Measurements from ENCODE around the gene PTTG2.
"Not testable (repeated sequence)": the region's sequence is repeated elsewhere in the genome, so short reads cannot be mapped to it uniquely, and the experiment has no call there.

PTTG2 gene

DNA sequence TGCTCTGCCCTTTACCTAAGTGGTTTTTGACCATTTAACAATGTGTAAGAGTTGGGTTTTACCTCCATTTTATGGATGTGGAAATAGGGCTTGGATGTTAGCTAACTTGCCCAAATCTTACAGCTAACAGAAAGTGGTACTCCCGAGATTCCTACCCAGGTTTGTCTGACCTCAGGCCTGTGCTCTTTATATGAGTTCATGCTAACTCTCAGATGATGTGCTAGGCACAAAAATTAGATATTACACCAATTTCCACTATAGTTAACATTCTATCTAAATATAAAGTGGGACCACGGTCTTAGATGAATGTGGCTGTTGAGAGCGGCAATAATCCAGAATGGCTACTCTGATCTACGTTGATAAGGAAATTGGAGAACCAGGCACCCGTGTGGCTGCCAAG lies at the start of gene PTTG2:
Gene PTTG2 (plus strand): TSS at position 301 of the 400 bp plus-strand sequence. CDS start 37 bp downstream, at position 338.
- no peak for DNase-seq (ENCODE audit: low read depth)

DNA sequence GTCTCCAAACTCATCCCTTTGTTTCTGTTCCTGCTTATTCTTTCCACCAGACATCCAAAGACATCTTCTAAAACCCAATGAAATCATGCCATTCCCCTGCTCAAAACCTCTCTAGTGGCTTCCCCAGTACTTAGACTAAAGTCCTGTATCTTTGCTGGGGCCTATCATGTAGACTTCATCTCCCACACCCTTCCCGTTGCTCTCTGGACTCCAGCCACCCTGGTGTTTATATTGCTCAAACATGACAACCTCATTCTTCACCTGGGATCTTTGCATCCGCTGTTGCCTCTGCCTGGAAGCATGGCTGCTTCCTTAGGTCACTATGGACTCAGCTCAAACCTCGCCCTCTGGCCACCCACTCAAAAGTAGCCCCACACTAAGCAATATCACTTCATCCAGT lies 45.7 kb upstream of the PTTG2 start:
- no peak for DNase-seq (ENCODE audit: low read depth)

DNA sequence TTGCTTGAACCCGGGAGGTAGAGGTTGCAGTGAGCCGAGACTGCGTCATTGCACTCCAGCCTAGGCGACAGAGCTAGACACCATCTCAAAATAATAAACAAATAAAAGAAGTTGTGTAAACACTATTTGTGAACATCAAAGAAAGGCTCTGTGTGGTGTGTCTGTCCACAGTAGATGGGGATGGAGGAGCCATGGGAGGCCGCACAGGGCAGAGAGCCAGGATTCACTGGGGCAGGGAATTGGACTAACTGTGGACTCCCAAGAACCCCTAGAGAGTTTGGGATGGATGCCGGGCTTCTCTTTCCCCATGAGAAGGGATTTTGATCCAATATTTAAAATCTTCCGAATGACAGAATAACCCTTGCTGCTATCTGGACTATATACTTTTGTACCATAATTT lies 42.8 kb upstream of the PTTG2 start:
- no peak for DNase-seq (ENCODE audit: low read depth)

DNA sequence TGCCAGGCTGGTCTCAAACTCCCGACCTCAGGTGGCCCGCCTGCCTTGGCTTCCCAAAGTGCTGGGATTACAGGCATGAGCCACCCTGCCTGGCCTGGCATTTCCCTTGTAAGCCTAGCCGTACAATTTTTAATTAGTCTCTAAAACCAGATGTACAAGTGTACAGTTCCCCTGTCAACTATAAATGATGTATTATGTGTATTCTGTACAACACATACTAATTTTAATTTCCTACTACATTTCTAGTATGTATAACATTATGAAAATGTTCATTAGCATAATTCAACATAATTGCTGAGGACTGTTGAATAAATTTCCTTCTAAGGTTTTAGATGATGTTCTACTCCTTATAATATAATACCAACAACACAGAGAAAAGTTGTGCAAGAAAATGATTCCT lies 41.5 kb upstream of the PTTG2 start:
- DNase-seq (ENCODE audit: low read depth) = no peak

DNA sequence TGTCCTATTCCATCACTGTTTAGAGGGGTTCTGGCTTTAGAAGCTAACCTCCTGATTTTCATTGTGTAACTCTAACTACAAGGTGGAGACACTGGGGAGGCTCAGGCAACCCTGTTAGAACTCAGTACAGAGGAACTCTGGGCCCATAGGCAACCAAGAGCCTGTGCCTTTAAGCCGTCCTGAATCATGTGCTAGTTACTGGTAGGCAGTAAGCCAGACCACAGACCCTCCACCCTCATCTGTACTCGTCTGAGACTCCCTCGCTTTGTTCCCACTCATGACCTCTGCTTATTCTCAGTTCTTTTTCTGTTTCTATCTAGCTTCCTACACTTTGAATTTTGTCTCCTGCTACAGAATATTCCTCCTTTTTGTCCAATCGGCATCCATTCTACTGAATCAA lies 37.9 kb upstream of the PTTG2 start:
- peak; percentile 63 for DNase-seq (ENCODE audit: low read depth)

DNA sequence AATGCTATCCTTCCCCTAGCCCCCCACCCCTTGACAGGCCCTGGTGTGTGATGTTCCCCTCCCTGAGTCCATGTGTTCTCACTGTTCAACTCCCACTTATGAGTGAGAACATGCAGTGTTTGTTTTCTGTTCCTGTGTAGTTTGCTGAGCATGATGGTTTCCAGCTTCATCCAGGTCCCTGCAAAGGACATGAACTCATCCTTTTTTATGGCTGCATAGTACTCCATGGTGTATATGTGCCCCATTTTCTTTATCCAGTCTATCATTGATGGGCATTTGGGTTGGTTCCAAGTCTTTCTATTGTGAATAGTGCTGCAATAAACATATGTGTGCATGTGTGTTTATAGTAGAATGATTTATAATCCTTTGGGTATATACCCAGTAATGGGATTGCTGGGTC lies 37.1 kb upstream of the PTTG2 start:
- DNase-seq (ENCODE audit: low read depth) = not testable (repeated sequence)

DNA sequence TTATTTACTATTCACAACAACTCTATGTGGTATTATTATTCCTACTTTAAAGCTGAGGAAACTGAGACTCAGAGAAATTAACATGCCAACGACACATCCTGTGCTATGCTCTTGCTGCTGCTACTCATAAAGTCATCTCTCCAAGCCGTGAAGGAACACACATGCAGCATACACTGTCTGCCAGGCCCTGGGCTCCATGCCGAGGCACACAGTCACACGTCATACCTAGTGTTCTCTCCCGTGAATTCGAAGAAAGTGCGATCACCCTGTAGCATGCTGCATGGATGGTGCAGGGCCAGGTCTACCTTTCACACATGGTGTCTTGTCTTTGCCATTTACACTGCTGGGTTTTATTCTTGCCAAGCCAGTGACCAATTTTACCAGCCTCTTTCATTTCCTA lies 35.3 kb upstream of the PTTG2 start:
- no peak for DNase-seq (ENCODE audit: low read depth)

DNA sequence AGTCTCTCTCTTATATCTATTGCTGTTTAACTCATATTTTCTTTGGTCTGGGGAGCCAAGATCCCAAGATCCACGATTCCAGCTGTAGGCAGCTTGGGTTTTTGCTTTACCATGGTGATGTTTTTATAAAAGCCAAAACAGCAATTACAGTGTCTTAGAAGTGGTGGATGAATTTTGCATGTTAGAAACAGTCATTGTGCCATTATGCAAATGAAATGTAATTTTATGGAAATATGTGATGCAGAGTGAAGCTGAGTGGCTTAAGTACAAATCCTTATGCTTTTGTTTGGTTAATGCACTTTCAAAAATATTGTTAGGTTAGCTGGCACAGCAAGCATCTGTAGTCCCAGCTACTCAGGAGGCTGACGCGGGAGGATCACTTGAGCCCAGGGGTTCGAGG lies 32.8 kb upstream of the PTTG2 start:
- no peak for DNase-seq (ENCODE audit: low read depth)

DNA sequence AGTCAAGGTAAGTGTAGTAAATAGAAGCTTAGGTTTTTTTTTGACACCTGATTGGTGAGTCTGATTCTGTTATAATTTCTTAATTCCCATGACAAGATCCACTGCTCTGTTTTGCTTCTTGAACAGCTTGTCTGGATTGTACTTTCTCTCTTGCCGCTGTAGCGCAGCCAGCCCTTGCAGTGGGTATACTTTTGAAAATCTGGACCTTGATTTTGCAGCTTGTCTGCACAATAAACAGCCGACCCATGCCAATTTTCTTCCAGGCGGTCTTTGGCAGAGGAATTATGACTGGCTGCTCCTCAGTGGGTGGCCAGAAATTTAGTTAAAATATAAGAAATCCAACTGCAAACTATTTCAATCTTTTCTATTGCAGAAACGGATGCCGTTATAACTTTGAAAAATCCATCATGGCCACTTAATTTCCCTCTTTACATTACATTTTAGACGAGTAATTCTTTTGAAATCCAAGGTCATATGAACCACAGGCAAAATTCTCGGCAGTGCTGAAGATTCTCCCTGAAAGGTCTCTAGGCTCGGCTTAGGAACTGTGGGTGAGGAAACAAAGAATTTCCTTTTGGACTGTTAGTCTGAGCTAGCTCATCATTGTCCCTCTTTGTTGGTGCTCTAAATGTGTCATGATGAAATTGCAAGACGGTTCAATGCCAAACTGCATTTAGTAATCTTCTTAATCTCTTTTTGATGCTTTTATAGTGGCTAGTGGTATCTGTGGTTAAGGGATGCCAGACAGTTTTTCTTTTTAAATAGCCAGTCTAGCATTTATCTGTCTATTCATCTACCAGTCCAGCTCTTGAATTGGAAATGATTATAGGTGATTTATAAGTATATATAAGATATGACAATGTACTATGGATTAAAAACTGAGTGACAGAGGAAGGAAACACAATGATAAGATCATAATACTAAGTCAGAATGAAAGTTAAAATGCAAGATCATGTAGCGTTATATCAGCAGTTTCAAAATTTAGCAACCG lies 31.5 kb upstream of the PTTG2 start:
- no peak for DNase-seq (ENCODE audit: low read depth)

DNA sequence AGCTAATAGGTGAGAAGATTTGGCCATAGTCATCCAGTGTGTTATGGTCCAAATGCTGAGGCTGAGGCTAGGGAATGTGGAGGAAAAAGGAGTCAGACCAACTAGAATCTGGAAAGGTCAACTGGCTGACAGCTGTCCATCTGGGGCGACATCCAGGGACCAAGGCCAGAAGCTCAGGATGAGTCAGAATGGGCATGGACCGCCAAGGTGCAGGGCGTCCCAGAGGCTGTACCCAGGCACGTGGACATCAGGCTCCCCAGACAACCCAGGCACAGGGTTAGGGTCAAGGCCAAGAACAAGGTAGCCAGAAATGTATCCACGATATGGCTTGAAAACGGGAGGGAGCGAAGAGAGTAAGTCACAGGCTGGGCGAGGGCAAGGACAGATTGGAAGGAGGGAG lies 26.1 kb upstream of the PTTG2 start:
- DNase-seq (ENCODE audit: low read depth) = no peak

DNA sequence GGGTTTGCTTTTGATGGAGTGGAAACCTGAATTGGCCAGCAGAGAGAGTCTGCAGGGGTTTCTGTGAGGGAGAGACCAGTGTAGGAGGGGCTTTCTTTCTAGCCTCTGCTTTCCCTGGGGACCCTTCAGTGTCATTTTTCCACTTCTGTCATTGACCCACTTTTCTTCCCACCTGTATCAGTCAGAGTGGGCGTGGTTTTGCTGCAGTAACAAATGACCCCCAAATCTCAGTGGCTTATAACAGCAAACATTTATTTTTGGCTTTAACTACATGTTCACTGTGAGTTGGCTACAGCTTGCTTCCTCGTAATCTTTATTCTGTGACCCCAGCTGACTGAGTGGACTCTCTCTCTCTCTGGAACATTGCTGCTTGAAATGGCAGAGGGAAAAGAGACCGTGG lies 25.6 kb upstream of the PTTG2 start:
- no peak for DNase-seq (ENCODE audit: low read depth)

DNA sequence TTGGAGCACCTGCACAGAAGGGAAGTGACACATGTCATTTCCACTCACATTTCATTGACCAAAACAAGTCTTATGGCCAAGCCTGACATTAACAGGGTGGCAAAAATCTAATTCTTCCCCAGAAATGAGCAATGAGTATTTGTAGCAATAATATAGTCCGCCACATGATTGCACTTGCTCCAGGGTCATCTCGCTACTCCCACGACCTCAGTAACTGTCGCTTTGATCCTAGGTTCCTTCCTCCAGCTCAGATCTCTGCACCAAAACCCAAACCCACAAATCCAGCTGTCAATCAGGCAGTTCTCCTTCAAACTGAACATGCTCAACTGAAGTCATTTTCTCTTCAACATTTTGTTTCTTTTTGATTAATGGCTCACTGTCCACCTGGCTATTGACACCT lies 25.2 kb upstream of the PTTG2 start:
- no peak for DNase-seq (ENCODE audit: low read depth)

DNA sequence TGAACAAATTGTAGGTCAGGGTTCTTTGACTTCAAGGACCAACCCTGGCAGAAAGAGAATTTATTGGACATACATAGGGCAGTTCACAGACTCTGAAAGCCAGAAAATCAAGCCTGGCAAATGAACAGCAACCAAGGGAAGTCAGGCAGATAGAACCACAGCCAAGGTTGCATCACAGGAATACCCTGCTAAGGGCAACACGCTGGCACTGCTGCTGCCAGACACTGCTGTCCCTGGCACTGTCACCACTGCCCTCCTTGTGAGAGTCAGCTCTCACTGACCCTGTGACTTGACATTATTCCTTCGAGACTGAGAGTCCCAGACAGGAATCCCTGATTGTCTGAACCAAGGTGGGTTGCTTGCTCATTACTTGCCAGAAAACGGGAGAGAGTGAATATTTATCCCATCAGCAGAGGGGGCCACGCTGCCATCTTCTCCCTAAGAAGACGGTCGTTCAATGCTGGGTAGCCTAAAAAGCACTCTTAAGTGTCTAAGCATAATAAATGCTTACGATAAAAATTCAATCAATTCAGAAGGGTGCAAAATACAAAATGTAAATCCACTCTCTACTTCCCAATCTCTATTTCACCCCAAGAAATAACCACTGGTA lies 23.2 kb upstream of the PTTG2 start:
- no peak for DNase-seq (ENCODE audit: low read depth)

DNA sequence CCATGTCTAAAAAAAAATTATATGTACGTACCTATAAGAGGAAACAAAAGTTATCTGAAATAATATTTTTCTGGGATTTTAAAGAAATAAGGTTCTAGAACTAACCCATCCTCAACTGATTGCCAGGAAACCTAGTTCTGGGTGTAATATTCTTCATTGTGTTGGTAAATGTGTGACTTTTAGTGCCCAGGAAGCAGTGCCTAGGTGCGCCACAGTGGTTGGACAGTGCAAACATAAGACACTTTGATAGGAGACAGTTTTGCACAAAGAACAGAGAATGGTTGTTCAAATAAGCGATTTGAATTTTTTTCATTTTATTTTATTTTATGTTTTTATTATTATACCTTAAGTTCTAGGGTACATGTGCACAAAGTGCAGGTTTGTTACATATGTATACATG lies 22.0 kb upstream of the PTTG2 start:
- DNase-seq (ENCODE audit: low read depth) = no peak

DNA sequence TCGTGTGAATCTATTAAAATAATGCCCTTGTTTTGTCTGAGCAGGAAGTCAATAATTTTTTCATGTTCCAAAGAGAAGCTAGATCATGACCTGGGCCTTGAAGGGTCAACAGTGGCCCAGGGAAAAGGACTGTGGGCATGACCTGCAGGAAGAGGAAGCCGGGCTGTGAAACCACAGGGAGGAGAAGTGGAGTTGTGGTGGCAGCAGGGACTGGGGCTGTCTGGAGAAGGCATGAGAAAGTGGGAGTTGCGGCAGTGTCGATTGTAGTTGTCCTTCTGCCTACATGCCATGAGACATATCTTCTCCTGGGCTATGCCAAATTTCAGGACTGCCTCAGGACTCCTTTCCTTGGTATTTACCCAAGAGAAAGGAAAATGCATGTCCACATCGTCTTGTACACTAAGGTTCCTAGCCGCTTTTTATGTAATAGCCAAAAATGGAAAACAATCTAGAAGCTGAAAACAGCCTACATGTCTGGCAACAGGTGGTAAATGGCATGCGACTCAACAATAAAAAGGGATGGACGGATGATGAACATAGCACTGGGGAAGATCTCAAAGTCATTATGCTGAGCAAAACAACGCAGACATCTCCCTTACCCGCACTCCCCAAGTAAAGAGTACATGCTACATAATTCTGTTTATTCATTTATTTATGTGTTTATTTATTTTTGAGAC lies 13.6 kb upstream of the PTTG2 start:
- no peak for DNase-seq (ENCODE audit: low read depth)

DNA sequence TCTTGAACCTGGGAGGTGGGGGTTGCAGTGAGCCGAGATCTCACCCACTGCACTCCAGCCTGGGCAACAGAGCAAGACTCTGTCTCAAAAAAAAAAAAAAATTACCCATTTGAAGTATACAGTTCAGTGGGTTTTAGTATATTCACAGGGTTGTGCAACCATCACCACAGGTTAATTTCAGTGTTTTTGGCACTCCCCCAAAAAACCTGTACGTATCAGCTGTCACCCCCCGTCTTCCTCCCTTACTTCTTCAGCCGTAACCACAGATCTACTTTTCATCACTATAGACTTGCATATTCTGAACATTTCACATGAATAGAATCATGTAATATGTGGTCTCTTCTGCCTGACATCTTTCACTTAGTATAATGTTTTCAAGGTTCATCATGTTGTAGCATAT lies 11.7 kb upstream of the PTTG2 start:
- DNase-seq (ENCODE audit: low read depth) = no peak

DNA sequence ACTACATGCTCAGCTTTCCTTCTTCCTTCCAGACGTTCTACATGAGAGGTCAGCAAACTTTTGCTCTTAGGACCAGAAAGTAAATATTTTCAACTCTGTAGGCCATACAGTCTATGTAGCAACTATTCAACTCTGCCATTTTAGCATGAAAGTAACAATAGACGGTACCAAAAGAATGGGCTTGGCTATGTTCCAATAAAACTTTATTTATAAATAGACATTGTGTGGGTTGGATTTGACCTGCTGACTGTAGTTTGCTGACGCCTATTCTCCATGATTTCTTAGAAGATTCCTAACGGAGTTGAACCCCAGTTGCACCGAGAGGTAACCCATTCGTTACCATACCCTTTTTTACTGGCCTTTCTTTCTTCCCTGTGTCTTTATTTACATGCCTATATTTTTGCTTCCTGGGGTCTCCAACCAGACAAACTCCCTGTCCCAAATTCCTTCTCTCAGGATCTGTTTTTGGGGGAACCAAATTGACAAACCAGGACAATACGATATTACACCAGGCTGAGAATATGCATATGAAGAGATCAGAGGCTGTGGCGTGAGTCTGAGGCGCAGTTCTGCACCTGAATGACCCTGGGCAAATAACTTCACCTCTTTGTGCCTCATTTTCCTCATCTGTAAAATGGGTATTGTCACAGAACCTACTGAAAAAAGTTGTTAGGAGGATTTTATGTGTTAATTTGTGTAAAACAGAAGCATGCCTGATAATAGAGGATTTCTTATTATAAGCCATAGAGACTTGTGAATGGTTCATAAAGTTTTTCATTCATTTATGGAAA lies 10.4 kb upstream of the PTTG2 start:
- no peak for DNase-seq (ENCODE audit: low read depth)

DNA sequence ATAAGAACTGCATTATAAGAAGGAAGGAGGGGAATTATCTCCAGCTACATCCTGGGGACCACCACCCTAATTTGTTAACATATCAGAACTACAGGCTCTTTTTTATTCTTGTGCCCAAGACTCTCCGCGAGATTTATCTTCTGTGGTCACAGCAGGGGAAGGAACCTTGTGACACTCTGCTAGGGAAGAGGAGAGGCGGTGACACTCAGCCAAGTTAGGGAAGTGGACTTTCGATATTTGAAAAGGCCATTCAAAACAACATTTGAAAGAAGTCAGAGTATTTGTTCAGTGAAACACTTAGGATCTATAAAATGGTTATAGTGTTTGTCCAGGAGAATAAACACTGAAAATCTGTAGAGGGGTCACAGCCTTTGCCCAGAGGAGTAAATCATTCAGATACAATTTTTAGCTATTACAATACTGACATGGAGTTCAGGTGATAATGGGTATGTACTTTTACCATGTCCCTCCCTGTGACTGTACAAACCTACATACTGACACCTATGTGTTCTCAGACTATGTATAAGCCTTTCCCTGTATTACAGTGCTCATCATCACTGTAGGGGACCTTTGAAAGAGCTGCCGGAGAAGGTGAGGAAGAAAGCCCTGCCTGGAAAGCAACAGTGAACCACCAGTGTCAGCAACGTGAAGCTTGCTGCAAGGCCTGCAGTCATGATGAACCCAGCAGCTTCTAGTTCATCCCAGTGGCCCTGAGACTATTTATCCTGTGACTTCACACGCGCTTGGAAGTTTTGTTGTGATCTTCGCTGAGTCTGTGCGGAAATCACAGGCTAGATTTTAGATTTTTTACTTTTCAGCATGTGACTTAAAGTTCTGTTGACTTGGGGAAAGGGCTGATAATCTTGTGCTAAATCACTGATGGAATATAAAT lies 8.5 kb upstream of the PTTG2 start:
- no peak for DNase-seq (ENCODE audit: low read depth)

DNA sequence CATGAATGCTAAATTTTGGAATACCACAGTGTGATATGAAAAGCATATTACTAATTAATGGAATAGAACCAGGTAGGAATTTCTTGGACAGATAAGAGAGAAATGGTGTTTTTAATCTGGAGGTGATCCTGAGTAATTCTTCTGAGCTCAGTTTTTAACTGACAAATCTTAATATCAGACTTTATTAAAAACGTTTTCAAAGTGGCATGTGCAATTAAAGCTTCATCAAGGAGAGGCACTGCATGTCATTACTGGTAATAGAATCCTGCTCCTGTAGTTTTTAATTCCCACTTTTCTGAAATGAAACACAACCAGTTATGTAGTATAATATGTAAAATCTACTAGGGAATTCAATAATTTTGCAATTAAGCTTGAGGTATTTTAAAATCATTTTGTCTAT lies 7.0 kb upstream of the PTTG2 start:
- DNase-seq (ENCODE audit: low read depth) = no peak

DNA sequence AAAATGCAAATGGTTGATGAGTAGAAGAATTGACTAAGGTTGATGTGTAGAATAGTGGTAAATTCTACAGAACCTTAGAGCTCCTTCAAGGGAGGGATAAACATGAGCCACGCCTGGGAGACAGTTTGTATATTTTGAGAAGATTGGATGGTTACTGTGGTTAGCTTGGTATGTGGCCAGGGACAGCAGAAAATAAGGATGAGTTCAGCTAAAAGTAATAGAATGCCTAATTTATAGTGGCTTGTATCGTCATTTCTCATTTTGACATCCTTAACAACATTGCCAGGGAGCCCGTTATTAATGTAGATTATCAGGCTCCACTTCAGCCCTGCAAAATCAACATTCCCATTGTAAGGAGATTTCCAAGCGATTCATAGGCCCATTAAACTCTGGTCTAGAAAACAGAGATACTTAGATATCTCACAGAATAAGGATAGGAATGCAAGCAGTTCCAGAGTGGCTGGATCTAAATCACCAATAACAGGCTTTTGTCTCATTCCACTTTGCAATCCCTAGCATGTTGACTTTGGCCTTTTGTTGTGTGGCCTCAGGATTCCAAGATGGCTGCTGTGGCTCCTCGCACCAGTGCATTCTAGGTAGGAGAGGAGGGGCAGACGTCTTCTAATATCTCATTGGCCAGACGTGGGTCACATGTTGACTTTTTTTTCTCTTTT lies 6.4 kb upstream of the PTTG2 start:
- no peak for DNase-seq (ENCODE audit: low read depth)

DNA sequence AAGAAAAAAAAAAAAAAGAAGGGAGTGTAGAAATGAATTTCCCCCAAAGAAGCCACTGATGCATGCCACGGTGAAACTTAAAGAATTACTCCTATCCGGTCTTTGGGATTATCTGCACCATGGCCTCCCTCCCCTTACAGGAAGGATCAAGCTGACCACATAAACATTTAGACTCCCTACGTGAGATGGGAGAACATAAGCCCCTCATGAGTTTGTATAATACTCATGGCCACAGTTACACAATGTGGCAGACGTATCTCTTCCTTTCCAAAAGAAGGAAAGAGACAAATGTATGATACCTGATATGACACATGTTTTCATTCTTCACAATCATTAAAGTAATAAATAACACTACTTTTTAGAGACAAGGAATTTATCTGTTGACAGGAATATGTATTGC lies 3.3 kb upstream of the PTTG2 start:
- DNase-seq (ENCODE audit: low read depth) = no peak
